Middle frontal gyrus (tissue), 1 donor: ENCODE measurements around the gene KRTAP9-2.
"Not testable (repeated sequence)": the region's sequence is repeated elsewhere in the genome, so short reads cannot be mapped to it uniquely, and the experiment has no call there.

ENCODE experiments used
- DNase-seq: peaks from one replicate; pipeline ENCODE4 v3.0.0-alpha.2; 2015; ENCODE audit warnings: low spot score; ENCODE audit errors: extremely low spot score

The KRTAP9-2 gene

DNA sequence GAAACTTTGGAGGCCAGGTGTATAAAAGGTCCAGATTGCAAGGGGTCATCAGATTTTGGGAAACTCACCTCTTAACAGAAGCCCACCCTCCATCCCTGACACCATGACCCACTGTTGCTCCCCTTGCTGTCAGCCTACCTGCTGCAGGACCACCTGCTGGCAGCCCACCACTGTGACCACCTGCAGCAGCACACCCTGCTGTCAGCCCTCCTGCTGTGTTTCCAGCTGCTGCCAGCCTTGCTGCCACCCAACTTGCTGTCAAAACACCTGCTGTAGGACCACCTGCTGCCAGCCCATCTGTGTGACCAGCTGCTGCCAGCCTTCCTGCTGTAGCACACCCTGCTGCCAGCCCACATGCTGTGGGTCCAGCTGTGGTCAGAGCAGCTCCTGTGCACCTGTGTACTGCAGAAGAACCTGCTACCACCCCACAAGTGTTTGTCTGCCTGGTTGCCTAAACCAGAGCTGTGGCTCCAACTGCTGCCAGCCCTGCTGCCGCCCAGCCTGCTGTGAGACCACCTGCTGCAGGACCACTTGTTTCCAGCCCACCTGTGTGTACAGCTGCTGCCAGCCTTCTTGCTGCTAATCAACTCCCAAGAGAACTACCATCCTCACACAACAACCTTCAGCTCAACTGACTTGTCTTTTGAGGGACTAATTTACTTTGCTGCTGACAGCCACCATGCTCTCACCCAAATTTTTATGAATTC, 6.1 kb downstream of the KRTAP9-2 start, which contains the start of gene KRTAP9-3:
TSS of gene KRTAP9-3 (plus strand) at position 51 of the 707 bp plus-strand sequence. CDS start at position 104, 53 bp downstream.
- DNase-seq, result not testable (repeated sequence)

DNA sequence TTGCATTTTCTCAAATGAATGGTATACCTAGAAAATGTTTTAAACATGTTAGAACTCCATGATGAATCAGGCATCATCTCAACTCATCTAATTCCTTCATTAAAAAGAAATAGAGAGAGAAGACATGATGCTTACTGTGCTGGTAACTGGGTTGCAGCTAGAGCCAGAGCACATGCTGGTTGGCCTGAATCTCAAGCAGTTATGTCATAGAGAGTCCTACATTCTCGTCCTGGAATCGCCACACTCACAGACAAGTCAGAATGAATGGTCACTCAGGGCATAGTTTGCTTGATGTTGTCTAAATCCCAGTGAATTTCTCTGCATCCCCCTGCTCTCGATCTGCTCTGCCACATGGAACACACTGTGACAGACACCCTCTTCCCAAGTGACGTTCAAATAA, 10.7 kb downstream of the KRTAP9-2 start:
- not testable (repeated sequence) for DNase-seq

DNA sequence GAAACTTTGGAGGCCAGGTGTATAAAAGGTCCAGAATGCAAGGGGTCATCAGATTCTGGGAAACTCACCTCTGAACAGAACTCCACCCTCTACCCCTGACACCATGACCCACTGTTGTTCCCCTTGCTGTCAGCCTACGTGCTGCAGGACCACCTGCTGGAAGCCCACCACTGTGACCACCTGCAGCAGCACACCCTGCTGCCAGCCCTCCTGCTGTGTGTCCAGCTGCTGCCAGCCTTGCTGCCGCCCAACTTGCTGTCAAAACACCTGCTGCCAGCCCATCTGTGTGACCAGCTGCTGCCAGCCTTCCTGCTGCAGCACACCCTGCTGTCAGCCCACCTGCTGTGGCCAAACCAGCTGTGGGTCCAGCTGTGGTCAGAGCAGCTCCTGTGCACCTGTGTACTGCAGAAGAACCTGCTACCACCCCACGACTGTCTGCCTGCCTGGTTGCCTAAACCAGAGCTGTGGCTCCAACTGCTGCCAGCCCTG, 11.5 kb downstream of the KRTAP9-2 start, which contains the start of gene KRTAP9-8:
TSS of gene KRTAP9-8 (plus strand) at position 51 of the 489 bp plus-strand sequence. CDS start at position 104, 53 bp downstream.
- not testable (repeated sequence) for DNase-seq

DNA sequence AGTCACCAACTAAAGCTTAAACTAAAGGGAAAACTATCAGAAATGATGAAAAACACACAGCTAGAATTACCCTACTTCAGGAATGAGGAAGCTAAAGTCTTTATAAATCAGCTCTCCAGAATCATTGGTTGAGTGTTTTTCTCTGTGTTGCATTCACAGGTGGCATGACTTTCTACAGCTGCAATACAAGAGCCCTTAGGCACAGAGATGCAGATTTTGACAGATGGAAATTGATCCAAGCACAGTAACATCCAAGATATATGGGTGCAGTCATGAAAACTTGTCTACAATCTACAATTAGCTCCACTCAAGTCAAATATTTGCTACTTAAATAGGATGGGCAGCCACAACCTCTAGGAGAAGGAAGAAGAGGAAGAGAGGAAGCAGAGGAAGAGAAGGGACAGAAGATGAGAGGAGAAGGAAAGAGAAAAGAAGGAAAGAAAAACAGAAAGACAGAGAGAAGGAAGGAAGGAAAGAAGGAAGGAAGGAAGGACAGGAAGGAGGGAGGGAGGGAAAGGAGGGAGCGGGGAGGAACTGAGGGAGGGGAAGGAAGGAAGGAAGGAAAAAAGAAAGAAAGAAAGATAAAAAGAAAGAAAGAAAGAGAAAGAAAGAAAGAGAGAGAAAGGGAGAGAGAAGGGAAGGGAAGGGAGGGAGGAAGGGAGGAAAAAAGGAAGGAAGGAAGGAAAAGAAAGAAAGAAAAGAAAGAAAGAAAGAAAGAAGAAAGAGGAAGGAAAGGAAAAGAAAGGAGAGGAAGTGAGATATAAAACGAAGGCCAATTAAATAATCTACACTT, 20.7 kb downstream of the KRTAP9-2 start:
- DNase-seq, result not testable (repeated sequence)

DNA sequence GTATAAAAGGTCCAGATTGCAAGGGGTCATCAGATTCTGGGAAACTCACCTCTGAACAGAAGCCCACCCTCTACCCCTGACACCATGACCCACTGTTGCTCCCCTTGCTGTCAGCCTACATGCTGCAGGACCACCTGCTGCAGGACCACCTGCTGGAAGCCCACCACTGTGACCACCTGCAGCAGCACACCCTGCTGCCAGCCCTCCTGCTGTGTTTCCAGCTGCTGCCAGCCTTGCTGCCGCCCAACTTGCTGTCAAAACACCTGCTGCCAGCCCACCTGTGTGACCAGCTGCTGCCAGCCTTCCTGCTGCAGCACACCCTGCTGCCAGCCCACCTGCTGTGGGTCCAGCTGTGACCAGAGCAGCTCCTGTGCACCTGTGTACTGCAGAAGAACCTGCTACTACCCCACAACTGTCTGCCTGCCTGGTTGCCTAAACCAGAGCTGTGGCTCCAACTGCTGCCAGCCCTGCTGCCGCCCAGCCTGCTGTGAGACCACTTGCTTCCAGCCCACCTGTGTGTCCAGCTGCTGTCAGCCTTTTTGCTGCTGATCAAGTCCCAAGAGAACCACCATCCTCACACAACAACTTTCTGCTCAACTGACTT, 23.3 kb downstream of the KRTAP9-2 start, which contains the start of gene KRTAP9-4:
TSS of gene KRTAP9-4 (plus strand) at position 51 of the 604 bp plus-strand sequence. CDS start at position 85, 34 bp downstream.
- DNase-seq, result not testable (repeated sequence)

DNA sequence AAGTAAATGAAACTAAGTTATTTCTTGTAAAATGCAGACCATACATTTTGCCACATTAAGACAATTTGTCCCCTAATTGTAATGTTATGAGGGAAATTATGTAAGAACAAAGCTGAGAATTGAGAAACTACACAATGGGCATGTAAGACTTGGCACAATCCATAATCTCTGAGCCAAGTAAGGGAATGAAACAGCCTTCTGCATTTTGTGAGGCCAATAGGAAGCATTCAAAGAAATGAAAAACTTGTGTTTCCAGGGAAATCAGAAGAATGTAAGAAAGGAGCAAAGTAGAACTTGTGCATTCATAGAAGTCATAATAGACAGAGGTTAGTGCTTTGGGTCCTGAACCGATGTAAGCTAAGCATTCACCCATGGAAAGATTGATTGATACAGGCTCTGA, 24.8 kb downstream of the KRTAP9-2 start:
- no peak for DNase-seq

DNA sequence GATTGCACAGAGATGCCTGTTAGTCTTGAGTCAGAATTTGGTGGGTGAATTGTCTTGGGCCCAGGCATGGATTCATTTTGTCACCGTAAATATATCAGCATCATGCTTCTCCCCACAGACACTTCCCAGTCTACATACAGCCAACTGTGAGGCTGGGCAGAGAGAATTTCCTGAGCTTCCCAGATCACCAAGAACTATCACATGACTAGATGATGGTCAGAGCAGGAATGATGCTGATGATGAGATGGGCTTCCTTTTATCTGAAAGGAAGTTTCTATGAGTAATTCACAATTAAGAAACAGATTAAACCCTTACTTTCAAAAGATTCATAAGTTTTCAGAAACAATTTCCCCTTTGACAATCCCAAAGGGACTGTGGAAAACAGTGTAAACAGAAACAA, 28.4 kb downstream of the KRTAP9-2 start:
- no peak for DNase-seq

DNA sequence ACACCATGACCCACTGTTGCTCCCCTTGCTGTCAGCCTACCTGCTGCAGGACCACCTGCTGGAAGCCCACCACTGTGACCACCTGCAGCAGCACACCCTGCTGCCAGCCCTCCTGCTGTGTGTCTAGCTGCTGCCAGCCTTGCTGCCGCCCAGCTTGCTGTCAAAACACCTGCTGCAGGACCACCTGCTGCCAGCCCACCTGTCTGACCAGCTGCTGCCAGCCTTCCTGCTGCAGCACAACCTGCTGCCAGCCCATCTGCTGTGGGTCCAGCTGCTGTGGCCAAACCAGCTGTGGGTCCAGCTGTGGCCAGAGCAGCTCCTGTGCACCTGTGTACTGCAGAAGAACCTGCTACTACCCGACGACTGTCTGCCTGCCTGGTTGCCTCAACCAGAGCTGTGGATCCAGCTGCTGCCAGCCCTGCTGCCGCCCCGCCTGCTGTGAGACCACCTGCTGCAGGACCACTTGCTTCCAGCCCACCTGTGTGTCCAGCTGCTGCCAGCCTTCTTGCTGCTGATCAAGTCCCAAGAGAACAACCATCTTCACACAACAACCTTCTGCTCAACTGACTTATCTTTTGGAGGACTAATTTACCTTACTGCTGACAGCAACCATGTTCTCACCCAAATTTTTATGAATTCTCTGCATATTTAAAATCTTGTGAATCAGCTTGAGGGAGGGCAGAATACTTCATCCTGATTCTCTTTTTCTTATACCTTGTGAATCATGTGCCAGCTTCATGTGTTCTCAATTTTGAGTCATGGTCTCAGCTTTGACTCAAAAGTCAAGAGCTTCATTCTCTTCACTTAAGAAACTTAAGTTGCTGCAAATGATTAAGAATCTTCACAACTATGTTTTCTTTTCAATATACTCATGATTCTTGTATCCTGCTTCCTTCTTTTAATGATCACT, 29.2 kb downstream of the KRTAP9-2 start, which contains the start of gene KRTAP9-9:
TSS of gene KRTAP9-9 (plus strand) at position 4 of the 910 bp plus-strand sequence.
- DNase-seq, result not testable (repeated sequence)

DNA sequence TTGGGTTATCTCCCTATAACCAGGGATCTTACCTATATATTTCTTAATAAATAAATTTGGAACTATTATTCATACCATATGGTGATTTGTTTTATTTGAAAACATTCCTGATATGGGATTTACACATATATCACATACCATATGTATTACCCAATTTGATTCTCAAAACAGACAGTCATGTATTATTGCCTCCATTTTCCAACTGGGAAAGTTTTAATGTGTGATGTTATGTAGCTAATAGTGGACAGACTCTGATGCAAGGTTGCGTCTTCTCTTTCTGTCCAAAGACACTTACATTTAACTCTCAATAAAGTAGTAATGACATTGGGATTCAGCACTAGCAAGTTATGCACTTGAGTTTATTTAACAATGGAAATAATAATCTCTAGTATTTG, 29.8 kb downstream of the KRTAP9-2 start:
- DNase-seq, result no peak

DNA sequence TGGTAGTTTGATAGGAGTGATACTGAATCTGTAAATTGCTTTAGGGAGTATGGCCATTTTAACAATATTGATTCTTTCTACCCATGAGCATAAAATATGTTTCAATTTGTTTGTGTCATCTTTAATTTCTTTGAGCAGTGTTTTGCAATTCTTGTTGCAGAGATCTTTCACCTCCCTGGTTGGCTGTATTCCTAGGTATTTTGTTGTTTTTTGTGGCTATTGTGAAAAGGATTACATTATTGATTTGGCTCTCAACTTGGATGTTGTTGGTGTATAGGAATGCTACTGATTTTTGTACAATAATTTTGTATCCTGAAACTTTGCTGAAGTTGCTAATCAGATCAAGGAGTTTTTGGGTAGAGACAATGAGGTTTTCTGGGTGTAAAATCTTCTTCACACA, 32.0 kb downstream of the KRTAP9-2 start:
- DNase-seq, result no peak

DNA sequence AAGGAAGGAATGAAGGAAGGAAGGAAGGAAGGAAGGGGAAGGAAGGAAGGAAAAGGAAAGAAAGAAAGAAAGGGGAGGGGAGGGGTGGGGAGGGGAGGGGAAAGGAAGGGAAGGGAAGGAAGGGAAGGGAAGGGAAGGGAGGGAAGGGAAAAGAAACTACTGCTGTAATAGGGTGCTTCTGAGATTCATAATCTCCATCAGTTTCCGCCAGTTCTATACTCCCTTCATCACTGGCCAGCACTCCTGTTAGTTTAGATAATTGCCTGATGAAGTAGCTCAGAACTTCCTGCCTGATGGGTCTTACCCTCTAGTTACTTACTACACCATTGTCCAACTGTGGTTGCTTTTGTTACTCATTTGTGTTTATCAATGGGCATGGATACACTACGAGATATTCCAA, 36.8 kb downstream of the KRTAP9-2 start:
- no peak for DNase-seq

DNA sequence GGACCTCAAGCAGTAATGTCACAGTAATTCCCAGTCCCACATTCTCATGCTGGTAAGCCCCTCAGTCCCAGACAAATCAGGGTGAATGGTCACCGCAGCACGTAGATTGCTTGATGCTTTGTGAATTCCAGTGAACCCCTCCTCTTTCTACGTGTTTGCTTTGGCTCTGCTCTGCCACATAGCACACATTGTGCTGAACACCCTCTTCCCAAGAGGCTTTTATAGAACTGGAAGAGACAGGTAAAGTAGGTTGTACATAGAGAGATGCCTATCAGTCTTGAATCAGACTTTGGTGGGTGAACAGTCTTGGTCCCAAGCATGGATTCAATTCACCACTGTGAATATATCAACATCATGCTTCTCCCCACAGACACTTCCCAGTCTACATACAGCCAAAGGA, 38.2 kb downstream of the KRTAP9-2 start:
- DNase-seq, result no peak

DNA sequence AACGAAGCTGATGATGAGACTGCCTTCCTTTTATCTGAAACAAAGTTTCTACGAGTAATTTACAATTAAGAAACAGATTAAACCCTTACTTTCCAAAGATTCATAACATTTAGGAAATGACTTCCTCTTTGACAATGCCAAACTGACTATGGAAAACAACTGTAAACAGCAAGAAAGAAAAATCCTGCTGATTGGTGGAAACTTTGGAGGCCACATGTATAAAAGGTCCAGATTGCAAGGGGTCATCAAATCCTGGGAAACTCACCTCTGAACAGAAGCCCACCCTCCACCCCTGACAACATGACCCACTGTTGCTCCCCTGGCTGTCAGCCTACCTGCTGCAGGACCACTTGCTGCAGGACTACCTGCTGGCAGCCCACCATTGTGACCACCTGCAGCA, 38.6 kb downstream of the KRTAP9-2 start, which contains the start of gene KRTAP9-6:
TSS of gene KRTAP9-6 (plus strand) at position 301 of the 400 bp plus-strand sequence. CDS start at position 301, 0 bp downstream.
- DNase-seq, result no peak

DNA sequence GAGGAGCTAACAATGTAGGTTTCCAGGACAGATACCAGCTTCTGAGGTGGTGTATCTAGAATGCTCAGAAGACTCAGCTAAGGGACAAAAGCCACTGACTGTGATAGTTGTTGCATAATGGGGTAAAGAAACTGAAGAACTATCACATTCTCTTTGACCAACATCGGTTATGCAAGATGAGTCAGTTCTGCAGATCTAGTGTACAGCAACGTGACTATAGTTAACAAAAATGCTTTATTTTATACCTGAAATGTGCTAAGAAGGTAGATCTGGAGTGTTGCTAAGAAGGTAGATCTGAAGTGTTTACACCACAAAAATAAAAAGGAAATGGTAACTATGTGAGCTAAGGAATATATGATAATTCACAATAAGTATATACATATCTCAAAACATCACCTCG, 41.3 kb downstream of the KRTAP9-2 start:
- no peak for DNase-seq

DNA sequence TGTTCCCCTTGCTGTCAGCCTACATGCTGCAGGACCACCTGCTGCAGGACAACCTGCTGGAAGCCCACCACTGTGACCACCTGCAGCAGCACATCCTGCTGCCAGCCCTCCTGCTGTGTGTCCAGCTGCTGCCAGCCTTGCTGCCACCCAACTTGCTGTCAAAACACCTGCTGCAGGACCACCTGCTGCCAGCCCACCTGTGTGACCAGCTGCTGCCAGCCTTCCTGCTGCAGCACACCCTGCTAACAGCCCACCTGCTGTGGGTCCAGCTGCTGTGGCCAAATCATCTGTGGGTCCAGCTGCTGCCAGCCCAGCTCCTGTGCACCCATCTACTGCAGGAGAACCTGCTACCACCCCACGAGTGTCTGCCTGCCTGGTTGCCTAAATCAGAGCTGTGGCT, 44.9 kb downstream of the KRTAP9-2 start:
- DNase-seq, result not testable (repeated sequence)

DNA sequence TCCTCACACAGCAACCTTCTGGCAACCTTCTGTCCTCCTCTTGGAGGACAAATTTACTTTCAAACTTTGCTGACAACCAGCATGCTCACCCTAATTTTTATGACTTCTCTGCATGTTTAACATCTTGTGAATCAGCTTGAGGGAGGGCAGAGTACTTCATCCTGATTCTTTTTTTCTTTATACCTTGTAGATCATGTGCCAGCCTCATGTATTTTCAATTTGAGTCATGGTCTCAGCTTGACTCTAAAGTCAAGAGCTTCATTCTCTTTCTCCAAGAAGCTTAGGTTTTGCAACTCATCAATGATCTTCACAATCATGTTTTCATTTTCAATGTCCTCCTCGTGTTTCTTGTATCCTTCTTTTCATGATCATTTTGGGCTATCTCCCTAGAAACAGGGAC, 45.4 kb downstream of the KRTAP9-2 start:
- no peak for DNase-seq

DNA sequence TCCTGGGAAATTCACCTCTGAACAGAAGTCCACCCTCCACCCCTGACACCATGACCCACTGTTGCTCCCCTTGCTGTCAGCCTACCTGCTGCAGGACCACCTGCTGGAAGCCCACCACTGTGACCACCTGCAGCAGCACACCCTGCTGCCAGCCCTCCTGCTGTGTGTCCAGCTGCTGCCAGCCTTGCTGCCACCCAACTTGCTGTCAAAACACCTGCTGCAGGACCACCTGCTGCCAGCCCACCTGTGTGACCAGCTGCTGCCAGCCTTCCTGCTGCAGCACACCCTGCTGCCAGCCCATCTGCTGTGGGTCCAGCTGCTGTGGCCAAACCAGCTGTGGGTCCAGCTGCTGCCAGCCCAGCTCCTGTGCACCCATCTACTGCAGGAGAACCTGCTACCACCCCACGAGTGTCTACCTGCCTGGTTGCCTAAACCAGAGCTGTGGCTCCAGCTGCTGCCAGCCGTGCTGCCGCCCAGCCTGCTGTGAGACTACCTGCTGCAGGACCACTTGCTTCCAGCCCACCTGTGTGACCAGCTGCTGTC, 49.3 kb downstream of the KRTAP9-2 start, which contains the start of gene KRTAP9-7:
TSS of gene KRTAP9-7 (plus strand) at position 51 of the 543 bp plus-strand sequence. CDS start at position 51, 0 bp downstream.
- not testable (repeated sequence) for DNase-seq
